Vagina (tissue), 2 donors: Measurements from ENCODE around the gene C16orf95.

Experiments used
- CTCF ChIP-seq, 3 experiments: fragments of 450-650 bp in 2 of 3; fragments of 200-600 bp in 1 of 3; sonication (generic) in 1 of 3; IDR thresholded peaks; one replicate each; pipeline ENCODE4 v1.5.1; 2017 to 2019; ENCODE audit warnings: antibody characterized with exemption in 3 of 3, mild to moderate bottlenecking in 2 of 3, moderate library complexity in 2 of 3
- POLR2A ChIP-seq, 2 donors: fragments of 450-650 bp; IDR thresholded peaks; one replicate each; pipeline ENCODE4 v1.6.1; 2017; ENCODE audit warnings: antibody characterized with exemption in 2 of 2, mild to moderate bottlenecking in 2 of 2, moderate library complexity in 2 of 2
- POLR2AphosphoS5 ChIP-seq, 2 donors: sonication (generic); formaldehyde crosslinking; IDR thresholded peaks; one replicate each; pipeline ENCODE4 v1.9.0; 2017; ENCODE audit warnings: antibody characterized with exemption in 2 of 2, mild to moderate bottlenecking in 2 of 2, low read depth in 1 of 2; ENCODE audit not compliant: insufficient read depth in 1 of 2

GRCh38 chr16:87325423-87325858 lies 8.2 kb upstream of the C16orf95 start:
- TF ChIP-seq POLR2A (IDR thresholded peaks at IDR 0.05) (no peak), CTCF (IDR thresholded peaks at IDR 0.05) (no peak), POLR2AphosphoS5 (IDR thresholded peaks at IDR 0.05; ENCODE audit: insufficient read depth in 1 of 2, low read depth in 1 of 2) (no peak)
